ENCODE measurements around the gene PPP3CA. TPM values are rescaled to one million over a fixed set of nuclear protein-coding genes. Genes with fewer than 3 reads are reported as not detected.

PPP3CA gene
- total and polyA plus RNA-seq, 2 of the 8 experiments (the other 6 are each of a cell fraction or from before 2014, with no cell fraction given): 7.9 to 35.0 TPM

DNA sequence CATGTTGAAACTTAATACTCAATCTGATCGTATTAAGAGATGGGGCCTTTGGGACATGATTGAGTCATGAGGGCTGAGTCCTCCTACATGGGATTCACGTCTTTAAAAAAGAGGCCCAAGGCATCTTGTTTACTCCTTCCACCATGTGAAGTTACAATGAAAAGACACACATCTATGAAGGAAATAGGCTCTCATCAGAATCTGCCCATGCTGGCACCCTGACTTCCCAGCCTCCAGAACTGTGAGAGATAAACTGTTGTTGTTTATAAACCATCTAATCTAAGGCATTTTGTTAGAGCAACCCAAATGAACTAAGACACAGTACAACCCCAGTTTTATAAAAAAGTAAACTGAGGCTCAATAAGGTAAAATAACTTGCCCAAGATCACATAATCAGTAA is 32.3 kb downstream of the PPP3CA start:
- 98% methylated on average over 2 of the region's 2 CpGs; no CpG with 5 or more reads in 1 of the 2 experiments for WGBS, 2 experiments (ENCODE audit: extremely low coverage in 1 of 2, insufficient coverage in 1 of 2, insufficient read length in 1 of 2, insufficient replicate concordance in 2 of 2, low coverage in 1 of 2, low lambda C conversion rate in 2 of 2, missing lambda C conversion rate in 1 of 2)
- H3K4me2 ChIP-seq (ENCODE audit: insufficient read depth in 1 of 2, low read depth in 2 of 2, low read length in 2 of 2): no peak overlapping the region
- peaks cover 0 to 63% of the 10 kb centered on the region in 2 experiments; a peak in 2 of 4 replicates for H3K79me2 ChIP-seq (ENCODE audit: control insufficient read depth in 1 of 2, insufficient read depth in 2 of 2, low read length in 2 of 2)
- H2AFZ ChIP-seq (ENCODE audit: low read length): no peak overlapping the region
- no peak overlapping the region for H3K56ac ChIP-seq (replicated peaks; ENCODE audit: insufficient read length, low read depth, low read length)
- no peak overlapping the region for H2BK12ac ChIP-seq (ENCODE audit: low read depth, low read length)
- no peak overlapping the region for H3K14ac ChIP-seq (ENCODE audit: insufficient read length)
- H4K8ac ChIP-seq (ENCODE audit: extremely low read depth, insufficient read depth, low read length): no peak overlapping the region
- no peaks in the 10 kb centered on the region; the same call in 1 of the 2 replicates for H3K23me2 ChIP-seq (ENCODE audit: low read depth, low read length)
- H3K9me3 ChIP-seq (ENCODE audit: insufficient read depth in 2 of 2, low read depth in 1 of 2, low read length in 1 of 2): peaks cover 0 to 4% of the 10 kb centered on the region in 2 experiments; a peak in 1 of 4 replicates
- TF ChIP-seq SP4 (IDR thresholded peaks at IDR 0.05; ENCODE audit: low read length): no peak
- no peak for TF ChIP-seq RXRA (IDR thresholded peaks at IDR 0.05; ENCODE audit: insufficient read depth, low read depth, low read length)
- no peak for TF ChIP-seq CHD1 (IDR thresholded peaks at IDR 0.05; ENCODE audit: low read depth, low read length)
- no peak for TF ChIP-seq FOSL1 (IDR thresholded peaks at IDR 0.05; ENCODE audit: insufficient read depth, low read depth, low read length)
- no peak for TF ChIP-seq RFX5 (IDR thresholded peaks at IDR 0.05; ENCODE audit: borderline replicate concordance, low read depth, low read length)
- TF ChIP-seq TAF7 (optimal IDR thresholded peaks at IDR 0.05; ENCODE audit: borderline replicate concordance, low read depth, low read length): no peak
- no peak for TF ChIP-seq TCF12 (IDR thresholded peaks at IDR 0.05; ENCODE audit: low read depth, low read length)
- TF ChIP-seq SAP30 (IDR thresholded peaks at IDR 0.05; ENCODE audit: insufficient read depth, insufficient replicate concordance, low read length): no peak
- no peak for TF ChIP-seq EGR1 (IDR thresholded peaks at IDR 0.05; ENCODE audit: borderline replicate concordance, low read depth, low read length)
- H2BK120ac ChIP-seq (replicated peaks; ENCODE audit: low read depth, low read length): no peak overlapping the region
- no peak overlapping the region for H3K23ac ChIP-seq (ENCODE audit: insufficient read length)
- no peak overlapping the region for H4K5ac ChIP-seq (ENCODE audit: insufficient read length, low read depth, low read length)
- CTCF ChIA-PET (ENCODE audit: partially characterized antibody): no interaction called here
- H3K27me3 ChIP-seq (replicated peaks in 1 of 4; ENCODE audit: control insufficient read depth in 3 of 4, extremely low read depth in 1 of 4, insufficient read depth in 3 of 4, low read length in 3 of 4): no peaks in the 10 kb centered on the region
- H3K18ac ChIP-seq (ENCODE audit: extremely low read depth, low read length): no peak overlapping the region
- no peak overlapping the region for H2BK20ac ChIP-seq (ENCODE audit: low read length)
- no peak overlapping the region for H4K91ac ChIP-seq (replicated peaks; ENCODE audit: insufficient read length, low read length)
- no peak overlapping the region for H3K4ac ChIP-seq (replicated peaks; ENCODE audit: insufficient read length, low read depth, low read length)
- no peaks in the 10 kb centered on the region for H3K79me1 ChIP-seq (ENCODE audit: low read depth, low read length)
- H2AK5ac ChIP-seq (ENCODE audit: low read depth, low read length): no peak overlapping the region
- H3K27ac ChIP-seq (ENCODE audit: low read depth, low read length): no peak overlapping the region
- no peak overlapping the region for H3K9ac ChIP-seq (replicated peaks in 1 of 4; ENCODE audit: extremely low read depth in 1 of 4, low read depth in 3 of 4, low read length in 3 of 4)
- H3K4me3 ChIP-seq (ENCODE audit: extremely low read depth in 1 of 4, insufficient read depth in 2 of 4, low read depth in 3 of 4, low read length in 4 of 4): no peak overlapping the region
- H2BK15ac ChIP-seq (ENCODE audit: low read length): no peak overlapping the region
- no peak for DNase-seq (ENCODE audit: low read depth in 1 of 2, low spot score in 2 of 2)
- no peak for FAIRE-seq
- no peak overlapping the region for H2BK5ac ChIP-seq (ENCODE audit: low read depth, low read length)
- POLR2A ChIA-PET (ENCODE audit: partially characterized antibody): no interaction called here
- no peaks in the 10 kb centered on the region for H3K36me3 ChIP-seq (ENCODE audit: control insufficient read depth in 2 of 4, insufficient read depth in 4 of 4, low read length in 3 of 4)
- H4K20me1 ChIP-seq (replicated peaks in 1 of 2; ENCODE audit: control insufficient read depth in 1 of 2, insufficient read depth in 2 of 2, low read length in 2 of 2): no peaks in the 10 kb centered on the region
- H3K4me1 ChIP-seq (replicated peaks in 1 of 4; ENCODE audit: control insufficient read depth in 3 of 4, insufficient read depth in 4 of 4, low read length in 3 of 4): no peaks in the 10 kb centered on the region

All from H1 (cell line).